Activated naive CD8-positive, alpha-beta T cell treated with anti-CD3 and anti-CD28 coated beads for 36 hours (primary cell): ENCODE results near the gene WDCP. TPM values are rescaled to one million over a fixed set of nuclear protein-coding genes. Genes with fewer than 3 reads are reported as not detected.
"Not testable (repeated sequence)": the region's sequence is repeated elsewhere in the genome, so short reads cannot be mapped to it uniquely, and the experiment has no call there.

Source experiments
- DNase-seq: peaks from one replicate; pipeline ENCODE4 v3.0.0; 2021
- H3K27ac Mint-ChIP-seq: one replicate; pipeline ENCODE4 v1.8.0; 2022; ENCODE audit warnings: mild to moderate bottlenecking, moderate library complexity, mixed read lengths
- H3K27me3 Mint-ChIP-seq: one replicate; pipeline ENCODE4 v1.8.0; 2022; ENCODE audit warnings: mild to moderate bottlenecking, mixed read lengths
- H3K36me3 Mint-ChIP-seq: one replicate; pipeline ENCODE4 v1.8.0; 2021; ENCODE audit warnings: mild to moderate bottlenecking, mixed read lengths
- H3K4me1 Mint-ChIP-seq: one replicate; pipeline ENCODE4 v1.8.0; 2021; ENCODE audit warnings: mixed read lengths
- H3K4me3 Mint-ChIP-seq: one replicate; pipeline ENCODE4 v1.8.0; 2022; ENCODE audit warnings: mild to moderate bottlenecking, moderate library complexity, mixed read lengths
- H3K9me3 Mint-ChIP-seq: one replicate; pipeline ENCODE4 v1.8.0; 2022; ENCODE audit warnings: mixed read lengths
- total RNA-seq, 2 experiments: library from RNA; stranded (reverse); gene quantifications; one replicate each; pipeline ENCODE4 v1.2.3, GENCODE V29; 2021

WDCP gene
- total RNA-seq, 2 experiments from 2014 or later: 20.9 to 22.2 TPM

GRCh38 chr2:24020244-24020643 lies 26.9 kb downstream of the WDCP start:
- H3K4me3 Mint-ChIP-seq: no peak overlapping the region
- H3K9me3 Mint-ChIP-seq: no peaks in the 10 kb centered on the region
- no peak for DNase-seq
- peaks cover 16% of the 10 kb centered on the region for H3K36me3 Mint-ChIP-seq
- H3K27ac Mint-ChIP-seq: no peak overlapping the region
- H3K27me3 Mint-ChIP-seq: no peaks in the 10 kb centered on the region
- no peaks in the 10 kb centered on the region for H3K4me1 Mint-ChIP-seq

- Mint-ChIP-seq H3K27me3 (no peaks in the 10 kb centered on the region), H3K4me1 (no peaks in the 10 kb centered on the region), H3K4me3 (no peak overlapping the region), H3K9me3 (no peaks in the 10 kb centered on the region), H3K27ac (no peak overlapping the region), H3K36me3 (peaks cover 14% of the 10 kb centered on the region)
- DNase-seq: no peak
Observed at GRCh38 chr2:24019729-24020128, 27.5 kb downstream of the WDCP start.

DNA sequence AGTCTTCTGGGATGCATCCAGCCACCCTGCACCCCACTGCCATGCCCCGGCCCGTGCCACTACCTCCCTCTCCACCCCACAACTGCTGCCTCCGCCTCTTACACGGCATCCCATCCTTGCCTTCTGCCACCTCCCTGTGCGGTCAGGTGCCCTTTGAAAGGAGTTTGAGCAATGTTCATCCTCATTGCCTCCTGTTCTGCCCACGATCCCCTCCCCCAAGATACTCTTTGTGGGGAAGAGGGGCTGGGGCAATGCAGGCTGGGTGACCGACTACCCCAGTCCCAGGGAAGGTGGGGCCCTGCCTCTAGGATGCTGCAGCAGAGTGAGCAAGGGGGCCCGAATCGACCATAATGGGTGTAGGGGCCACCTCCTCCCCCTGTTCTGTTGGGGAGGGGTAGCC lies 28.9 kb downstream of the WDCP start:
- Mint-ChIP-seq H3K27ac (no peak overlapping the region), H3K27me3 (peaks cover 3% of the 10 kb centered on the region), H3K9me3 (no peaks in the 10 kb centered on the region), H3K36me3 (peaks cover 10% of the 10 kb centered on the region), H3K4me1 (no peaks in the 10 kb centered on the region), H3K4me3 (no peak overlapping the region)
- no peak for DNase-seq

- H3K27ac Mint-ChIP-seq: no peak overlapping the region
- H3K36me3 Mint-ChIP-seq: peaks cover 6% of the 10 kb centered on the region
- peaks cover 8% of the 10 kb centered on the region for H3K27me3 Mint-ChIP-seq
- no peaks in the 10 kb centered on the region for H3K4me1 Mint-ChIP-seq
- H3K4me3 Mint-ChIP-seq: no peak overlapping the region
- no peak for DNase-seq
- no peaks in the 10 kb centered on the region for H3K9me3 Mint-ChIP-seq
Observed at GRCh38 chr2:24017711-24018110, 29.5 kb downstream of the WDCP start.

GRCh38 chr2:24016853-24017703 lies 30.1 kb downstream of the WDCP start:
- Mint-ChIP-seq H3K27ac (no peak overlapping the region), H3K27me3 (peaks cover 14% of the 10 kb centered on the region), H3K36me3 (peaks cover under 1% of the 10 kb centered on the region), H3K4me3 (no peak overlapping the region), H3K9me3 (no peaks in the 10 kb centered on the region), H3K4me1 (no peaks in the 10 kb centered on the region)
- no peak for DNase-seq

DNA sequence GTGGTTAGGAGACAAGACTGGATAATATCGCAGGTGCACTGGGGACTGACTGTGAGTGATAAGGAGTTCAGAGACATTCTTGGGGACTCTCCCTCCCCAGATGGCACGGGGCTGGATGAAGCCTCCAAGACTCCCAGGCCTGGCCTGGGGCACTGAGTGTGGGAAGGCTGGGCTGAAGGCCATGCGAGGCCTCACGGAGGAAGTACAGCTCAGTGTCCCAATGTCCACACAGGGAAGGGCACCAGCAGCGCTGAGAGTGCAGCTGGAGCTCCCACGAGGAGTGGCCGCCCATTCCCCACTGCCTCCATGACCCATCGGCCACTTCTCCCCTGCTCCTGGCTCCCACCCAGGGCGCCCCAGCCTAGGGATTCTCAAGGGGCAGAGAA lies 30.8 kb downstream of the WDCP start:
- H3K27ac Mint-ChIP-seq: no peak overlapping the region
- H3K4me1 Mint-ChIP-seq: no peaks in the 10 kb centered on the region
- H3K27me3 Mint-ChIP-seq: peaks cover 21% of the 10 kb centered on the region
- no peaks in the 10 kb centered on the region for H3K36me3 Mint-ChIP-seq
- no peak overlapping the region for H3K4me3 Mint-ChIP-seq
- no peaks in the 10 kb centered on the region for H3K9me3 Mint-ChIP-seq
- no peak for DNase-seq

DNA sequence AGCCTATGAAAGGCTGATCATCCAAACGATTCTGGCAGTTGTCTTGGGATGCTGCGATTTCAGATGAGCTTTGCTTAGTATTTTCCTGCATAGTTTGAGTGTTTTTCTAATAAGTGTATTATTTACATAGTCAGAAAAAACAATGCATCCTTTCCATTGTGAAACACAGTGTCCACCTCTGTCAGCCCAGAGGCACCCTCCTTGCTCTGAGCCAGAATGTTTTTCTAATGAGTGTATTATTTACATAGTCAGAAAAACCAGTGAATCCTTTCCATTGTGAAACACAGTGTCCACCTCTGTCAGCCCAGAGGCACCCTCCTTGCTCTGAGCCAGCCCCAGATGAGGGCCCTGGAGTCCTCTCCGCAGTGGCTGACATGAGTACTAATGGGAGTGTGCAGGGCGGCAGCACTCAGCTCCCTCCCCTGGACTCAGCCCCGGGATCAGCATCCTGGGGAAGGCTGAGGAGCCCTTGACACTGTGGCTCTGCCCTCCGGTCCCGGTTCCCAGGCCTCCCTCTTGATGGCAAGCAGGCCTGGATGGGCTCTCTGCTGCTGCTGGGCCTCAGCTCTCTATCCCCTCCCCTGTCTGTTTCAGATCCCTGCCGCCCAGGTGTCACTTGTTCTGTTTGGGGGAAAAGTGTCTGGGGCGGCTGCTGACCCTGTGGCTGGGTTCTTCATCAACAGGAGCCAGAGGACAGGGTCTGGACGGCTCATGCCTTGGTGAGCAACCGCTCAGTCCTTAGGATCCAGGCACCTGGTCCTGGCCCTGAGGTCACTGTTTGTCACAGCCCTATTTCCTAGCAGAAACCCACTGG lies 31.4 kb downstream of the WDCP start:
- Mint-ChIP-seq H3K27me3 (peaks cover 27% of the 10 kb centered on the region), H3K4me3 (no peak overlapping the region), H3K4me1 (no peaks in the 10 kb centered on the region), H3K27ac (no peak overlapping the region), H3K36me3 (no peaks in the 10 kb centered on the region), H3K9me3 (no peaks in the 10 kb centered on the region)
- no peak for DNase-seq

GRCh38 chr2:24014902-24015301 lies 32.3 kb downstream of the WDCP start:
- DNase-seq, H3K9me3 Mint-ChIP-seq, H3K4me3 Mint-ChIP-seq, H3K27ac Mint-ChIP-seq, H3K36me3 Mint-ChIP-seq, H3K4me1 Mint-ChIP-seq: not testable (repeated sequence)
- peaks cover 29% of the 10 kb centered on the region for H3K27me3 Mint-ChIP-seq

DNA sequence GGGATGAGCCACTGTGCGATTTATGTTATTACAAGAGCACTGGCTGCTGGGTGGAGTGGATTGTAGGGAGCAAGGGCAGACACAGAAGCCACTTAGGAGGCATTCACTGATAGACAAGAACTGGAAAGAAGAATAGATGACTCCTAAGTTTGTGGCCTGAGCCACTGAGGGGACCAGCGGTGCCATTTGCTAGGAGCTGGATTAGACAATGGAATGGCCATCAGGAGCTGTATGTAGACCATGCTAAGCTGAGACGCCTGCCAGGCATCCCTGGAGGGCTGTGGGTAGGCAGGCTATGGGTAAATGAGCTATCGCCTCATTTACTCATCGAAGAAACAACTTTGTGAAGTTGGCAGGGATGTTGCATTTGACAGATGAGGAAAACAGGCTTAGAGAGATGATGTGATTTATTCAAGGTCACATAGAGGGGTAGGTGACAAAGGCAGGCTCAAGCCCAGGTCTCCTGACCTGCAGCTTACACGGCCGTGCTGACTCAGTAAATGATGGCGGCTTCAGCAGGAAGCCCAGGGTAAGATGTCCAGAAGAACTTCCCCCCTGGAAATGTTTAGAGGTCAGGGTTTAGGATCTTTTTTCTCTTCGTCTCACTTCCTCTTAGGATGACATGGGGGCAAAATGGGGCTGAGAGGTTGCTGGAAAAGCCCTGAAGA lies 34.5 kb downstream of the WDCP start:
- peaks cover 46% of the 10 kb centered on the region for H3K27me3 Mint-ChIP-seq
- no peak for DNase-seq
- no peak overlapping the region for H3K4me3 Mint-ChIP-seq
- H3K9me3 Mint-ChIP-seq: no peaks in the 10 kb centered on the region
- H3K27ac Mint-ChIP-seq: no peak overlapping the region
- H3K4me1 Mint-ChIP-seq: peaks cover 3% of the 10 kb centered on the region
- no peaks in the 10 kb centered on the region for H3K36me3 Mint-ChIP-seq

- Mint-ChIP-seq H3K4me1 (peaks cover 3% of the 10 kb centered on the region), H3K27me3 (peaks cover 46% of the 10 kb centered on the region), H3K27ac (no peak overlapping the region), H3K4me3 (no peak overlapping the region), H3K36me3 (no peaks in the 10 kb centered on the region), H3K9me3 (no peaks in the 10 kb centered on the region)
- DNase-seq: no peak
Observed at GRCh38 chr2:24011250-24012104, 35.7 kb downstream of the WDCP start.

GRCh38 chr2:24010477-24011249 lies 36.5 kb downstream of the WDCP start:
- Mint-ChIP-seq H3K4me1 (peaks cover 3% of the 10 kb centered on the region), H3K9me3 (no peaks in the 10 kb centered on the region), H3K36me3 (no peaks in the 10 kb centered on the region), H3K4me3 (no peak overlapping the region), H3K27me3 (peaks cover 46% of the 10 kb centered on the region), H3K27ac (no peak overlapping the region)
- no peak for DNase-seq

GRCh38 chr2:24009680-24010476 lies 37.3 kb downstream of the WDCP start, which contains the start of gene MFSD2B:
TSS of gene MFSD2B (plus strand) at chr2:24010085. CDS start at chr2:24010097, 12 bp downstream.
- H3K4me1 Mint-ChIP-seq: peaks cover 3% of the 10 kb centered on the region
- H3K4me3 Mint-ChIP-seq: no peak within 1 kb of the TSS
- H3K9me3 Mint-ChIP-seq: no peaks in the 10 kb centered on the region
- H3K27ac Mint-ChIP-seq: no peak within 1 kb of the TSS
- H3K27me3 Mint-ChIP-seq: peaks cover 46% of the 10 kb centered on the region
- no peaks in the 10 kb centered on the region for H3K36me3 Mint-ChIP-seq
- DNase-seq: no peak

GRCh38 chr2:24009367-24009679 lies 37.9 kb downstream of the WDCP start:
- H3K27me3 Mint-ChIP-seq: peaks cover 46% of the 10 kb centered on the region
- H3K9me3 Mint-ChIP-seq: no peaks in the 10 kb centered on the region
- no peak overlapping the region for H3K4me3 Mint-ChIP-seq
- no peaks in the 10 kb centered on the region for H3K36me3 Mint-ChIP-seq
- DNase-seq: no peak
- H3K27ac Mint-ChIP-seq: no peak overlapping the region
- peaks cover 3% of the 10 kb centered on the region for H3K4me1 Mint-ChIP-seq
